Stimulated activated naive CD8-positive, alpha-beta T cell treated with anti-CD3 and anti-CD28 coated beads, Interleukin-15, Interleukin-2, amounts not matched to agents 100 ng/mL and 50 ng/mL, for 24 hours (primary cell): ENCODE data around the gene B4GALT1.
A peak's percentile ranks its signal among the peaks of the same experiment; 100 is the strongest.

Experiments
- H3K27ac Mint-ChIP-seq: one replicate; pipeline ENCODE4 v1.8.0; 2021; ENCODE audit warnings: mild to moderate bottlenecking, mixed read lengths
- H3K27me3 Mint-ChIP-seq: one replicate; pipeline ENCODE4 v1.8.0; 2021; ENCODE audit warnings: mixed read lengths
- H3K36me3 Mint-ChIP-seq: one replicate; pipeline ENCODE4 v1.8.0; 2021; ENCODE audit warnings: low read depth, mixed read lengths
- H3K4me1 Mint-ChIP-seq: one replicate; pipeline ENCODE4 v1.8.0; 2021; ENCODE audit warnings: low read depth, mixed read lengths
- H3K4me3 Mint-ChIP-seq: one replicate; pipeline ENCODE4 v1.8.0; 2021; ENCODE audit warnings: mild to moderate bottlenecking, mixed read lengths
- H3K9me3 Mint-ChIP-seq: one replicate; pipeline ENCODE4 v1.8.0; 2021; ENCODE audit warnings: mixed read lengths

B4GALT1 gene

DNA sequence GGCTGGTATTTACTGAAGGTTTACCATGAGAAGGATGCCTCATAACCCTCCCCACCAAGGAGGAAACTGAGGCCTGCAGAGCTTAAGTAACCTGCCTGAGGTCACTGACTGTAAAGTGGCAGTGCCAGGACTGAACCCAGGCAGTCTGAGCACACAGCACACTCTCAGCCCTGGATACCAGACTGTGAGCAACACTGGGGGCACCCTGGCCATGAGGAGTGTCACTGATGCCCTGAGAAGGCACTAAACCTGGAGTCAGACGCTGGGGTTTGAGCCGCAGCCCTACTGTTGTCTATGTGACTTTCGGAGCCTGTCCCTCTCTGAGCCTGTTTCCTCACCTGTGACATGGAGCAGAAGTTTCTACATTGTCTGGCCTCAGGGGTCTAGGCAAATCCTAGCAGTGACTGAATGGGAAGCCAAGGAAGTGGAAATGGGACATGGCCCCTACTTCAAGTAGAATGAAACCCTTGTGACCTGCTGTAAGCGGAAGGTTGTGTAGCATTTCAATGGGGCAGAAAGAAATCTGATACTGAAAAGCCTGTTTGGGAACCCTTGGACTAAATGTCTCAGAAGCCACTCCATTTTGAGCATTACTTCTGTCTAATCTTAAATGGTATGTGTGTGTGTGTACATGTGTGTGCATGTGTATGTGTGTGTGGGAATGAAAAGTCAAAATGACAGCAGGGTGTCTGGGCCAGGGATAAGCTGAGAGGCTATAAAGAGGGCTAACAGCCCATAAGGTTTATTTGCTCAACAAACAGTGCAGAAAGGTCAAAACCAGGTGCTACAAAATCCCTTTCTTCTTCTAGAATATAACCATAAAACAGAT lies 36.0 kb downstream of the B4GALT1 start:
- peaks cover 65% of the 10 kb centered on the region for H3K36me3 Mint-ChIP-seq
- peaks cover 65% of the 10 kb centered on the region for H3K4me1 Mint-ChIP-seq
- H3K4me3 Mint-ChIP-seq: no peak overlapping the region
- peak overlapping the region; percentile 92 for H3K27ac Mint-ChIP-seq
- H3K27me3 Mint-ChIP-seq: no peaks in the 10 kb centered on the region
- no peaks in the 10 kb centered on the region for H3K9me3 Mint-ChIP-seq

GRCh38 chr9:33129886-33130881 lies 37.0 kb downstream of the B4GALT1 start:
- Mint-ChIP-seq H3K9me3 (no peaks in the 10 kb centered on the region), H3K27ac (peak overlapping the region; percentile 92), H3K4me3 (peak overlapping the region; percentile 54), H3K36me3 (peaks cover 65% of the 10 kb centered on the region), H3K4me1 (peaks cover 66% of the 10 kb centered on the region), H3K27me3 (no peaks in the 10 kb centered on the region)

DNA sequence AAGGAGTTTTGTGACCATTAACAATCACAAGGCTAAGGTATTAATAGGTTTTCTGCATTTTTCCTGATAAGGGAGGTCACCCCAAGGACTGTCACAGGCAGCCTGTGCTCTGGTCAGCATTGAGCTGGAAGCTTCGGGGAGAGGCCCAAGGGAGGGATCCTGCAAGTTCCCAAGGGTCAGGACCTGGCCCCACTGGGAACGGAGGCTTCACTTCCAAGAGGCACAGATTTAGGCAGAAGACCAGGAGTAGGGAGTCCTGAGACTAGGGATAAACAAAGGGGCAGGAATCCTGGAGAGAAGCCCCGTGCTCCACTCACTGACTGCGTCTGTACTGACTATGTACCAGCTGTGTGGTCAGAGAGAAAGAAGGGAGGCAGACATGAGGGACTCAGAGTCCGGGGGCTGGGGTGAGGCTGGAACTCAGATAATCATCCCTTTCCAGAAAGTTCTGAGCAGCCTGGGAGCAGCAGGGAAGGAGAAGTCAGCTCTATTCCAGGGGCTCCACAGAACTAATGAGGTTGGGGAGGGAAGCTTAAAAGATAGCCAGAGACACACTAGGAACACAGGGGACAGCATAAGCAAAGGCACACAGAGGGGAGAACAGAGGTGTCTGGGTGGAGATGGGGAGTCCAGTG lies 37.8 kb downstream of the B4GALT1 start:
- Mint-ChIP-seq H3K27me3 (no peaks in the 10 kb centered on the region), H3K27ac (no peak overlapping the region), H3K36me3 (peaks cover 70% of the 10 kb centered on the region), H3K4me3 (no peak overlapping the region), H3K9me3 (no peaks in the 10 kb centered on the region), H3K4me1 (peaks cover 70% of the 10 kb centered on the region)

DNA sequence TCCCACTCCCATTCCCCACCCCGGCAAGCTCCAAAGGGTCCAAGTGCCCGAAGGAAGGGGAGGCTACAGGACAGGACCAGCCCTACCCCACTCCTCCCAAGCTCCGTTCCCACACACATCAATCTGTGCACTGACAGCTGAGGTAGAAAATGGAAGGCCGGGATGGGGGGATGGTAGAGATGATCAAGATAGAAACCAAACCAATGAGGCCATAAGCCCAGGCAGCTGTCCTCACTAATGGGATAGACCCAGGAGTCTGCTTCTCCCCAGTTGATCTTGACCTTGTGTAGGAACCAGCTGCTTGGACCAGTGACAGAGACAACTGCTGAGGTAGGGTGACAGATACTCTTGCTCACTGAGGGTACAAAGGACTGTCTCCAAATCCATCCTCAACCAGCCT lies 38.6 kb downstream of the B4GALT1 start:
- Mint-ChIP-seq H3K27me3 (no peaks in the 10 kb centered on the region), H3K4me3 (no peak overlapping the region), H3K4me1 (peaks cover 76% of the 10 kb centered on the region), H3K9me3 (no peaks in the 10 kb centered on the region), H3K27ac (no peak overlapping the region), H3K36me3 (peaks cover 72% of the 10 kb centered on the region)

DNA sequence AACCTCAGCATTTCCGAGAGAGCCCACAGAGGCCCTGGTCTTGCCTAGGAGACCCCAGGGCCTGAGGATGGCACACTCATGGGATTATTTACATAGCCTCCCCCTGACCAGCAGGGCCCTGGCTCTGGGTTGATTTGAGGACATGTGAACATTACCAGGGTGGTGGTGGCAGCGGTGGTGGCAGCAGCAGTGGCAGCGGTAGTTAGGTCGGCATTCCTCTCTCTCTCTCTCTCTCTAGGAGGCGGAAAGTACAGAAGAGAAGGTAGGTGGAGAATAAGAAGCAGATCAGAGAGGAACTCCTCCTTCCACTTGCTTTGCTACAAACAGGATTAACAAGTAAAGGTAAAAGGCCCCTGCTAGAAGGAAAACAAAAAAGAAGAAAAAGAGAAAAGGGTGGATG lies 39.3 kb downstream of the B4GALT1 start:
- Mint-ChIP-seq H3K27me3 (no peaks in the 10 kb centered on the region), H3K27ac (peak overlapping the region; percentile 40), H3K9me3 (no peaks in the 10 kb centered on the region), H3K4me3 (no peak overlapping the region), H3K4me1 (peaks cover 80% of the 10 kb centered on the region), H3K36me3 (peaks cover 67% of the 10 kb centered on the region)

DNA sequence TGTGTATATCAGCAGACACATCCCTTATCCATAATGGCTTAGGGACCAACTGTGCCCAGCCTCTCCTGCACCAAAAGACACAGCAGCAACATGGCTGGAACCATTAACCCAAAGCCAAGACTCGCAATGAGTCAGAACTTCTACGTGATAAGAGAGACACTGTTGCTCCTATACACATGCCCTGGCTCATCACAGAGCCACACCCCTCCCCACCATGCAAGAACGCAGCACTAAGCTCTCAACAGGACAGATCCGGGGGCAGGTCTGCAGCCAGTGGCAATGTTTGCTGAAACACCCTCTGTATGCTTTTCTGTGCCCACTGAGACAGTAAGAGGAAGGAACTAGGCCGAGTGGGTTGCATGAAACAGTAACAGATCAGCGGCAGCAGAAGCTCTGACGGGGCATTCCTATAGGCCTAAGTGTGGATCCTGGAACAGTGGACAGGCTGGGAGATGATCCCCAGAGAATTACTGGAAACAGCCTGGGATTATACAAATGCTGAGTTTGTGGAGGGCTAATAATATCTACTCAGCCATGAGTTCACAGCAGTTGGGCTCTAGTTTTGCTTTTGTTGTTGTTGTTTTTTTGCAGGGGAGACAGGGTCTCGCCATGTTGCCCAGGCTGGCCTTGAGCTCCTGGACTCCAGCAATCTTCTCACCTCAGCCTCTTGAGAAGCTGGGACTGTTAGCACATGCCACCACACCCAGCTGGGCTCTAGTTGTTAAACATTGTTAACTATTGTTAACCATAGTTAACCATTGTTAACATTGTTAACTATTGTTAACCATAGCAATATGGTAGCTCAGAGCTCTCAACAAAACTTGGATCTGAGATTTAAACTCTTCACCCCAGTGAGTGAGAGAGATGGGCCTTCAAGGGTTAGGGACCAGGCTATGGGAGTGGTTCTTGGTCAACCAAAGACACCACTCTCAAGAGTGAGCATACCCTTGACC lies 41.0 kb downstream of the B4GALT1 start:
- no peaks in the 10 kb centered on the region for H3K27me3 Mint-ChIP-seq
- peak overlapping the region; percentile 75 for H3K27ac Mint-ChIP-seq
- no peaks in the 10 kb centered on the region for H3K9me3 Mint-ChIP-seq
- no peak overlapping the region for H3K4me3 Mint-ChIP-seq
- peaks cover 60% of the 10 kb centered on the region for H3K36me3 Mint-ChIP-seq
- H3K4me1 Mint-ChIP-seq: peaks cover 73% of the 10 kb centered on the region

- H3K9me3 Mint-ChIP-seq: no peaks in the 10 kb centered on the region
- H3K27me3 Mint-ChIP-seq: no peaks in the 10 kb centered on the region
- H3K4me1 Mint-ChIP-seq: peaks cover 69% of the 10 kb centered on the region
- H3K36me3 Mint-ChIP-seq: peaks cover 58% of the 10 kb centered on the region
- peak overlapping the region; percentile 75 for H3K27ac Mint-ChIP-seq
- H3K4me3 Mint-ChIP-seq: no peak overlapping the region
Measured at GRCh38 chr9:33125461-33125860, 41.7 kb downstream of the B4GALT1 start.

DNA sequence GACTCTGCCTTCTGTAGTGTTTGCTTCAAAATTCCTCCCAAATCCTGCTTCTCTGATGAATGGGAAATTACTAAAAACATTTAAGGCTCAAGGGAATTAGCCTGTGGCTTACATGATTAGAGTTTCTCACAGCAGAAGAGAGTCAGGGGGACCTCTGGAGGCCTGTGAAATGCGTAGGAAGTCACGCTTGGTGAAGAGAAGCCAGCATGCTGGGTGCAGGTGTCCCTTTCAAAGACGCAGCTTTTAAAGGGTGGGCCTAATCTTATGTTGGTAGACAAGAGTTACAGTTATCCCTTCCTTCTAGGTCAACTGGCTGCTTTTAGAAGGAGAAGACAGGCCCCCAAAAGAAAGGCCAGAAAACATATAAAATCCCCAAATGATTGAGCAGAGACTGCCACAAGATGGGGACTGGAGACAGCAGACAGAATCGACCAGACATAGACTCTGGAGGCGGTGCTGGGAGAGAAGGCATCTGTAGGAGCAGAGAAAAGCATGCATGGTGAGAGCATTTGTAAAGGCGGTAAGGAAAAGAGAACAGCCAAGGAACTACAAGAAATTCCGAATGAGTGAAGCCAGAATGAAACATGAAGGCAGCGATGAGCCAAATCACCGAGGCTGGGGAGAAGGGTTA lies 42.3 kb downstream of the B4GALT1 start:
- Mint-ChIP-seq H3K4me1 (peaks cover 66% of the 10 kb centered on the region), H3K4me3 (no peak overlapping the region), H3K36me3 (peaks cover 59% of the 10 kb centered on the region), H3K27me3 (no peaks in the 10 kb centered on the region), H3K27ac (peak overlapping the region; percentile 83), H3K9me3 (no peaks in the 10 kb centered on the region)

GRCh38 chr9:33124046-33124445 lies 43.1 kb downstream of the B4GALT1 start:
- Mint-ChIP-seq H3K4me3 (no peak overlapping the region), H3K27me3 (no peaks in the 10 kb centered on the region), H3K36me3 (peaks cover 59% of the 10 kb centered on the region), H3K9me3 (no peaks in the 10 kb centered on the region), H3K27ac (no peak overlapping the region), H3K4me1 (peaks cover 58% of the 10 kb centered on the region)

DNA sequence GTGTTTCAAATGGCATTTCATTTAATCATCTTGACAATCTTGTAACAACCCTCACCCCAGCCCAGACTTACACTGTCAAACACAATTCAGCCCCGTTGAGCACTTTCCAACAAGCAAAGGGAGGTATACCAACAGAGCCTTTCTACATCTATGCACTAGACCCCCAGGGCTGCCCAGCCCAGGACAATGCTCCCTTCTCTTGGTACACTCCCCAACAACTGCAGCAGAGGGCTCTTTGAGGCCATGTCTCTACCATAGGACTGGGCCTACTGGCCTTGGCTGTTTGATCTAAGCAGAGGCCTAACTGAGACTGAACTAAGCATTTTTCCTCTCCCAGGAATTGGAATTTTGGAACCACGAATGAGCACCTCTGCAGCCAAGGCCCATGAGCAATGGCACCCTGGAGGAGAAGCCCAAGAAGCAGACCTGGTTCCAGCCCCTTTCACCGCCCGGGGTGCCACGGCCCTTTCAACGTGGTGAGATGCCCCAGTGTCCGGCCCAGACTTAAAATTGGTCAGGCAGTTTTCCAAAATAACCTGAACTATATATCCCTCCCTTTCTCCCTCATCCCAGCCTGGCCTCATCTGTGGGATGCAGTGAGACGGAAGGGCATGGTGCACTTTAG lies 43.6 kb downstream of the B4GALT1 start:
- H3K27ac Mint-ChIP-seq: no peak overlapping the region

DNA sequence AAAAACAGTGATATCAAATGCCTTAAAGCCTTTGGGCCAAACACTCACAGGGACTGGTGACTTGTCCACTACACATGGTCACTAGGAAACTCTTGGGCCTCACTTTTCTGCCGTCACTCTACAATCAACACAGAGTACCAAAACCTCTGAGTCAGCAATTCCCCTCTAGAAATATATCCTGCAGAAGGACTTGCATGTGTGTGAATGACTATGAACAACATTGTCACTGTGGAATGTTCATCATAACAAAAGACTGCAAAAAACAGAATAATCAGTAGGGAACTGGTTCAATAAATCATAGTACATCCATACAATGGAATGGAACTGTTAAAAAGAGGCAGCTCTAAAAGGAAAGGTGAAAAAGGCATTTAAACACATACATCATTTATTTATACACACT lies 46.5 kb downstream of the B4GALT1 start:
- Mint-ChIP-seq H3K27ac (no peak overlapping the region), H3K27me3 (no peaks in the 10 kb centered on the region), H3K36me3 (peaks cover 41% of the 10 kb centered on the region), H3K4me3 (no peak overlapping the region), H3K4me1 (peaks cover 50% of the 10 kb centered on the region), H3K9me3 (no peaks in the 10 kb centered on the region)

More for the DNA sequence above, 43.6 kb downstream of the B4GALT1 start:
- H3K4me1 Mint-ChIP-seq: peaks cover 54% of the 10 kb centered on the region
- no peaks in the 10 kb centered on the region for H3K9me3 Mint-ChIP-seq
- H3K27me3 Mint-ChIP-seq: no peaks in the 10 kb centered on the region
- H3K36me3 Mint-ChIP-seq: peaks cover 55% of the 10 kb centered on the region
- no peak overlapping the region for H3K4me3 Mint-ChIP-seq

DNA sequence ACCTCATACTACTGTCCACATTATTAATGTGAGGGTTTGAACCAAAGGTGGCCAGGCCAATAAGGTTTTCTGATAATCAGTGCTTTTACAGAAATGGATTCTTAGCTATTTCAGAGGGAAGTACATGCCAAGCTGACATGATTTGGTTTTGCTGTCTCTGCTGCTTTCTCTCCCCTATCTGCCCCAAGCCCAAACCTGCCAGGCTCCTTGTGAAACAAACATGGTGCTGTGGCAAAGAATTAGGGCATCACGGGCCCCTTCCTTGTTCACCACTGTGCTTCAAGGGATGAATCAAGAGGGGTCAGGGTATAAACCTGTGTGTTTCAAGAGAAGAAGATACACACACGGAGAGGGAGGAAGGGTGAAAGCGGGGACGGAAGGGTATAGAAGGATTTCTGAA lies 49.3 kb downstream of the B4GALT1 start:
- H3K36me3 Mint-ChIP-seq: peaks cover 53% of the 10 kb centered on the region
- H3K4me1 Mint-ChIP-seq: peaks cover 28% of the 10 kb centered on the region
- no peaks in the 10 kb centered on the region for H3K27me3 Mint-ChIP-seq
- H3K4me3 Mint-ChIP-seq: no peak overlapping the region
- H3K27ac Mint-ChIP-seq: peak overlapping the region; percentile 43
- no peaks in the 10 kb centered on the region for H3K9me3 Mint-ChIP-seq

GRCh38 chr9:33117306-33117705 lies 49.8 kb downstream of the B4GALT1 start:
- no peaks in the 10 kb centered on the region for H3K9me3 Mint-ChIP-seq
- H3K36me3 Mint-ChIP-seq: peaks cover 58% of the 10 kb centered on the region
- H3K27ac Mint-ChIP-seq: peak overlapping the region; percentile 32
- H3K4me1 Mint-ChIP-seq: peaks cover 28% of the 10 kb centered on the region
- H3K4me3 Mint-ChIP-seq: peak overlapping the region; percentile 27
- H3K27me3 Mint-ChIP-seq: no peaks in the 10 kb centered on the region
